A549 (cell line): Measurements from ENCODE around the gene AJAP1. TPM values are rescaled to one million over a fixed set of nuclear protein-coding genes. Genes with fewer than 3 reads are reported as not detected.

Experiments
- ATAC-seq, 2 experiments: fragments of 200-7000 bp in 1 of 2; fragments of >200 bp in 1 of 2; cut with Nextera tagmentation in 1 of 2; cut with Tn5 transposase in 1 of 2; 3 replicates each; pipeline versions ENCODE4 v1.8.0 to v1.9.1; 2018 to 2020; ENCODE audit warnings: mild to moderate bottlenecking in 1 of 2, moderate library complexity in 1 of 2
- CTCF ChIA-PET: fragments of 300-600 bp; sonication (Branson Sonifier 250); formaldehyde crosslinking; extraction: SDS; loops from one replicate; lab custom pipeline; 2021; ENCODE audit warnings: antibody characterized with exemption, inconsistent platforms; lab: Yijun Ruan, JAX
- POLR2A ChIA-PET: fragments of 350-600 bp; formaldehyde crosslinking; extraction: SDS; loops from one replicate; lab custom pipeline; 2021; ENCODE audit warnings: antibody characterized with exemption, inconsistent platforms; lab: Yijun Ruan, JAX
- DNase-seq, 2 experiments: peaks; one replicate each; pipeline versions ENCODE4 v3.0.0 to v3.0.0-alpha.2; 2011 to 2016; ENCODE audit warnings: low read depth in 1 of 2, low spot score in 1 of 2
- FAIRE-seq: peaks from 2 replicates; lab custom pipeline; 2011; peaks lifted over from hg19 to GRCh38; lab: Jason Lieb, UNC
- H3K27ac ChIP-seq, 2 experiments: fragments of >200 bp; sonication (Bioruptor Twin); formaldehyde crosslinking; 3 replicates each; pipeline ENCODE4 v1.5.1; 2016 to 2017
- H3K4me1 ChIP-seq: fragments of >200 bp; sonication (Bioruptor Twin); formaldehyde crosslinking; 3 replicates; pipeline ENCODE4 v1.6.1; 2016
- H3K4me2 ChIP-seq: fragments of >200 bp; sonication (Bioruptor Twin); formaldehyde crosslinking; 3 replicates; pipeline ENCODE4 v1.6.1; 2016
- H3K4me3 ChIP-seq: fragments of >200 bp; sonication (Bioruptor Twin); formaldehyde crosslinking; 3 replicates; pipeline ENCODE4 v1.5.1; 2016
- H3K9me3 ChIP-seq: fragments of >200 bp; sonication (Bioruptor Twin); formaldehyde crosslinking; 3 replicates; pipeline ENCODE4 v1.6.1; 2016
- ATOH8 ChIP-seq: fragments of 250-450 bp; sonication (Bioruptor Pico); IDR thresholded peaks from 2 replicates; pipeline ENCODE4 v1.5.0; 2020; ENCODE audit warnings: low read depth, mild to moderate bottlenecking, moderate library complexity
- CBX8 ChIP-seq: fragments of 200-600 bp; sonication (generic); IDR thresholded peaks from 2 replicates; pipeline ENCODE4 v1.6.1; 2016
- ESRRA ChIP-seq: fragments of 150-350 bp; IDR thresholded peaks from 2 replicates; pipeline ENCODE4 v1.6.1; 2014; ENCODE audit warnings: mild to moderate bottlenecking, low read length, borderline replicate concordance
- FOXS1 ChIP-seq: fragments of 250-450 bp; sonication (Bioruptor Pico); IDR thresholded peaks from 2 replicates; pipeline ENCODE4 v1.5.0; 2020; ENCODE audit warnings: mild to moderate bottlenecking, moderate library complexity
- GATA3 ChIP-seq: IDR thresholded peaks from 2 replicates; pipeline ENCODE4 v1.6.1; 2012; ENCODE audit warnings: borderline replicate concordance
- HEYL ChIP-seq: fragments of 250-450 bp; sonication (Bioruptor Pico); IDR thresholded peaks from 2 replicates; pipeline ENCODE4 v1.8.0; 2021; ENCODE audit warnings: mild to moderate bottlenecking, moderate library complexity
- HOXA7 ChIP-seq: fragments of 250-450 bp; sonication (Bioruptor Pico); IDR thresholded peaks from 2 replicates; pipeline ENCODE4 v1.5.0; 2020; ENCODE audit warnings: mild to moderate bottlenecking, moderate library complexity
- HOXB13 ChIP-seq: fragments of 250-450 bp; sonication (Bioruptor Pico); IDR thresholded peaks from 2 replicates; pipeline ENCODE4 v1.5.0; 2020; ENCODE audit warnings: low read depth, mild to moderate bottlenecking, moderate library complexity
- HOXB5 ChIP-seq: fragments of 250-450 bp; sonication (Bioruptor Pico); IDR thresholded peaks from 2 replicates; pipeline ENCODE4 v1.5.0; 2020; ENCODE audit warnings: mild to moderate bottlenecking, moderate library complexity
- JUN ChIP-seq, 2 experiments: fragments of >200 bp; sonication (Bioruptor Twin); formaldehyde crosslinking; IDR thresholded peaks; 2 replicates in 1 of 2; 3 replicates in 1 of 2; pipeline ENCODE4 v1.6.1; 2016 to 2017
- NFE2L2 ChIP-seq: fragments of 150-350 bp; conservative IDR thresholded peaks from 2 replicates; pipeline ENCODE4 v1.6.1; 2014; ENCODE audit warnings: low read length
- NPAS2 ChIP-seq: fragments of 250-450 bp; sonication (Bioruptor Pico); IDR thresholded peaks from 2 replicates; pipeline ENCODE4 v1.8.0; 2022; ENCODE audit warnings: mild to moderate bottlenecking, moderate library complexity, borderline replicate concordance
- PBX3 ChIP-seq: IDR thresholded peaks from 2 replicates; pipeline ENCODE4 v1.6.1; 2012
- PHF8 ChIP-seq: fragments of 200-600 bp; sonication (generic); IDR thresholded peaks from 2 replicates; pipeline ENCODE4 v1.6.1; 2016; ENCODE audit warnings: low read depth, mild to moderate bottlenecking, antibody characterized with exemption, moderate library complexity, borderline replicate concordance
- POLR2A ChIP-seq: IDR thresholded peaks from 2 replicates; pipeline ENCODE4 v1.6.1; 2012; ENCODE audit warnings: mild to moderate bottlenecking, low read length
- RCOR1 ChIP-seq: fragments of 150-350 bp; IDR thresholded peaks from 2 replicates; pipeline ENCODE4 v1.6.1; 2014; ENCODE audit warnings: antibody characterized with exemption, low read length, low read depth
- SMC3 ChIP-seq: fragments of >200 bp; sonication (Bioruptor Twin); formaldehyde crosslinking; IDR thresholded peaks from 3 replicates; pipeline ENCODE4 v1.6.1; 2018; ENCODE audit warnings: inconsistent platforms
- TFCP2L1 ChIP-seq: fragments of 250-450 bp; sonication (Bioruptor Pico); IDR thresholded peaks from 2 replicates; pipeline ENCODE4 v1.5.0; 2021; ENCODE audit warnings: mild to moderate bottlenecking
- ZC3H11A ChIP-seq: fragments of 450-650 bp; IDR thresholded peaks from 2 replicates; pipeline ENCODE4 v1.6.1; 2014; ENCODE audit warnings: antibody characterized with exemption, mild to moderate bottlenecking
- ZNF302 ChIP-seq: fragments of 250-450 bp; sonication (Bioruptor Pico); IDR thresholded peaks from 2 replicates; pipeline ENCODE4 v1.9.0; 2021; ENCODE audit warnings: inconsistent platforms, mild to moderate bottlenecking, moderate library complexity
- WGBS: methylation state at CpG from one replicate; pipeline ENCODE4 v1.1.6; 2017; ENCODE audit errors: missing lambda C conversion rate; 5-methylcytosine and 5-hydroxymethylcytosine counted together
- polyA plus RNA-seq, 4 experiments: library from polyadenylated mRNA; depleted of rRNA in 3 of 4; stranded (reverse); fragments of >200 nt; fragmentation: RNase III in 1 of 4; extraction: RNeasy Plus Mini Kit Qiagen cat#74134 plus additional on column Dnase treatment in 1 of 4; gene quantifications; 2 replicates in 3 of 4; 3 replicates in 1 of 4; pipeline ENCODE4 v1.2.3, GENCODE V29; 2011 to 2017

AJAP1 gene
- polyA plus RNA-seq, 2 of the 4 experiments (the other 2 are of a cell fraction) = not detected

- POLR2A ChIA-PET = no interaction called here
- CTCF ChIA-PET = no interaction called here
- H3K9me3 ChIP-seq = peaks cover 4% of the 10 kb centered on the region; the same call in 1 of the 3 replicates
- WGBS = 56% methylated on average over 13 of the region's 26 CpGs
- H3K4me2 ChIP-seq = no peak overlapping the region
- TF ChIP-seq PHF8 = no peak
- TF ChIP-seq CBX8 = no peak
- no peak for TF ChIP-seq HOXB13 (CRISPR knock-in tag)
- TF ChIP-seq TFCP2L1 (CRISPR knock-in tag) = no peak
- TF ChIP-seq NPAS2 (CRISPR knock-in tag) = no peak
- no peak for TF ChIP-seq ZNF302 (CRISPR knock-in tag)
- H3K4me1 ChIP-seq = no peaks in the 10 kb centered on the region
- no peak for ATAC-seq
- DNase-seq = no peak
- FAIRE-seq = no peak
- no peak overlapping the region for H3K27ac ChIP-seq
- no peak overlapping the region for H3K4me3 ChIP-seq
Observed at GRCh38 chr1:4613606-4614370, 40.6 kb upstream of the AJAP1 start.

- FAIRE-seq (no peak), DNase-seq (no peak), ATAC-seq (no peak)
- Histone ChIP-seq H3K4me1 (no peaks in the 10 kb centered on the region), H3K4me3 (no peak overlapping the region)
- TF ChIP-seq ESRRA (no peak), HOXB5 (CRISPR knock-in tag) (no peak), HOXA7 (CRISPR knock-in tag) (no peak), NFE2L2 (no peak), PBX3 (no peak), HEYL (CRISPR knock-in tag) (no peak), ATOH8 (CRISPR knock-in tag) (no peak), GATA3 (no peak), PHF8 (no peak), RCOR1 (no peak), JUN (IDR thresholded peaks at IDR 0.05) (no peak), TFCP2L1 (CRISPR knock-in tag) (no peak), POLR2A (no peak), HOXB13 (CRISPR knock-in tag) (no peak), ZC3H11A (no peak), FOXS1 (CRISPR knock-in tag) (no peak)
- TF ChIP-seq, all 56 proteins: peak for 0
- POLR2A ChIA-PET = no interaction called here
- CTCF ChIA-PET = no interaction called here
- H3K9me3 ChIP-seq = peaks cover 4% of the 10 kb centered on the region; the same call in 1 of the 3 replicates
- no peak overlapping the region for H3K4me2 ChIP-seq
- WGBS = 51% methylated on average over 10 of the region's 15 CpGs
- H3K27ac ChIP-seq = no peak overlapping the region
Observed at GRCh38 chr1:4614371-4615137, 39.9 kb upstream of the AJAP1 start.

GRCh38 chr1:4615138-4615470, 39.3 kb upstream of the AJAP1 start:
- ChIA-PET POLR2A (no interaction called here), CTCF (no interaction called here)
- Histone ChIP-seq H3K27ac (no peak overlapping the region), H3K9me3 (peaks cover 2% of the 10 kb centered on the region; the same call in 1 of the 3 replicates), H3K4me1 (no peaks in the 10 kb centered on the region), H3K4me2 (no peak overlapping the region), H3K4me3 (no peak overlapping the region)
- no peak for ATAC-seq
- FAIRE-seq = no peak
- TF ChIP-seq SMC3 = no peak
- no peak for DNase-seq
- 67% methylated on average over 13 of the region's 15 CpGs for WGBS
